Stimulated activated naive CD4-positive, alpha-beta T cell treated with Interleukin-2 at 50 U/mL for 16 hours (primary cell): ENCODE results near the gene CFAP100.

Experiments
- DNase-seq: peaks from one replicate; lab custom pipeline; 2025; lab: John Stamatoyannopoulos, UW

CFAP100 gene

DNA sequence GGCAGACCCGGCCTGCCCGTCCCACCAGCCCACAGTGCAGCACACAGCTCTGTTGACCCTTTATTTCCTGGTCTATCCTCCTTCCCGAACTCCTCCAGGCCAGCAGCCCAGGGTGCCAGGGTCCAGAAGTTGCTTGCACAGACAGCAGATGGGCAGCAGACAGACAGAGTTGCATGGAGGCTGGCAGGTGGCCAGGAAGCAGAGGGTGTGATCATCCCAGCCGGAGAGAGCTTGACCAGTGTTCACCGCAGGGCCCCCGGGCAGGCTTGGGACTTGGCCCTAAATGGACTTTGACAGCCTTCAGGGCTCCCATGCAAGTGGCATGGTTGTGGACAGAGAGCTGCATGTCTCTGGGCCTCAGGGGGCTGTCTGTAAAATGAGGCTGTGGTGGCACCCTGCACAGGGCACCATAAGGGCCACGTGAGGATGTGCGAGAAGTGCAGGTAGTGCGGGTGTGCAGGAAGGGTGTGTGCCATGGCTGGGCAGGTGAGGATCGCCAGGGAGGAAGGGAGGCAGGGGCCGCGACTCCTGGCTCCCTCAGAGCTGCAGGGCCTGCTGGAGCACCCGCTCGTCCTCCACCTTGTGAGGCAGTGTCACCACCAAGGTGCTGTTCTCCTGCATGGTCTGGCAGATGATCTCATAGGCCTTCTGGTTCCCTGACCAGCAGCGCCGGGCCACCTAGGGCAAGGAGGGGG lies 87.2 kb downstream of the CFAP100 start:
- no peak for DNase-seq

DNA sequence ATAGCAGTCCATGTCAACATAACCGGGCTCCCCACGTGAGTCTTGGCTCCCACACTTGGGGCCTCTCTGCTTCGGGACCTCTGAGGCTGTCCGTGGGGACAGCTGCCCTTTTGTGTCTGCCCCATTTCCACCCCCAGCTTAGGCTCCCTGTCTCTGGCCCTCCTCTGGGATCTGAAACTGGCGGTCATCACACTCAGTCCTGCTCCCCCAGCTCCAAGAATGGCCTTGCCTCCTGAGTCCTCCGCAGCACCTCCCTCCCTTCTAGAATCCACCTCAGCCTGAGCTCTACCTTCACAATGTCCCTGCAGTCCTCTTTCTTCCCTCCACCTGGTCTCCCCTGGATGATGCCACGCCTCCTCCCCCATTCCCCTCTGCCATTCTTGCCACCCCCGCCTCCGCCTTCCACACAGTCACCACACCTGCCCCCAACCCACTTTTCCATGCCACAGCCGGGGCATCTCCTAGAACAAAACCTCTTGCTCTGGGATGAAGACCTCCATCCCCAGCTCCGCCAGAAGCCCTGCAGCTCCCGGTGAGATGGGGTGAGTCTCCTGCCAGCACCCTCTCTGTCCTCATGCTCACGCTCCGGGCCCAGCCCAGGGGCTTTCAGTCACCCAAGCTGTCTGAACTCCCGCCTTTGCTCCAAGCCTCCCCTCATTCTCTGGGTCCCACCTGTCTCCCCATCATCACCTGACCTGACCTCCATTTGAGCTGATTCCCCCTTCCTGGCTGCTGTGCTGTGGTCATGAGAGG lies 88.0 kb downstream of the CFAP100 start:
- no peak for DNase-seq

DNA sequence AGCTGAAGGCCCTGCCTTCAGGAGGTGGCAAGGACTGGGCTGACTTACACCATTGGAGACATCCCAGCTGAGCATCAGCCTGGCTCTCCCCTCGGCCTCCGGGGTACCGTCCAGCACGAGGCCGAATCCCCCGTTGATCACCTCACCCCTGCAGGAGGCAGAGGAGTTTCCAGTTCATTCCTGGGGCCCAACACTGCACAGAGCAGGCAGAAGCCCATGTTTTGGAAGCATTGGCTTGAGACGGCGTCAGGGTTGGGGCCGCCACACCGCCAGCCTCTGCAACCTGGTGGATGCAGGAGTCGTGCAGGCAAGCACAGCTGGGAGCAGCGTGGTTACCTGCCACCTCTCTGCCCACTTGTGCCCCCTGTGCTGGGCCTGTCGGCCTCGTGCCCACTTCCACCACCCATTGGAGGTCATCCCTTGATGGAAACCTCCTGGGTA lies 88.6 kb downstream of the CFAP100 start:
- no peak for DNase-seq

DNA sequence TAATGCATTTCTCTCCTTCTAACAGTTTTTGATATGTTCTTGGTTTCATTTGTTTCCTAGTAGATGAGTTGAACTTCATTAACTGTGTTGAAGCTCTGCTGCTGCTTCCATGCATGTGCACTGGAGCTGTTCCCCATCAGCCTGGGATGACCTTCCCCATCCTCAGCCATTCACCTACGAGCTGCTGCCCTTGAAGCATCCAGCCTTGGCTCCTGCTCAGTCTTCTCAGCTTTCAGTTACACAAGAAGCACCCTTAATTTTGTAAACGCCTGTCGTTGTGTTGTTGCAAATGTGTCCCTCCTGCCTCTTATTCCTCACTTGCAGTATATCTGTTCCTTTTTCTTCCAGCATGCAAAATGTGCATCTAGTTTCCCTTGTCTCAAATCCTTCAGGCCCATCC lies 89.4 kb downstream of the CFAP100 start:
- no peak for DNase-seq

DNA sequence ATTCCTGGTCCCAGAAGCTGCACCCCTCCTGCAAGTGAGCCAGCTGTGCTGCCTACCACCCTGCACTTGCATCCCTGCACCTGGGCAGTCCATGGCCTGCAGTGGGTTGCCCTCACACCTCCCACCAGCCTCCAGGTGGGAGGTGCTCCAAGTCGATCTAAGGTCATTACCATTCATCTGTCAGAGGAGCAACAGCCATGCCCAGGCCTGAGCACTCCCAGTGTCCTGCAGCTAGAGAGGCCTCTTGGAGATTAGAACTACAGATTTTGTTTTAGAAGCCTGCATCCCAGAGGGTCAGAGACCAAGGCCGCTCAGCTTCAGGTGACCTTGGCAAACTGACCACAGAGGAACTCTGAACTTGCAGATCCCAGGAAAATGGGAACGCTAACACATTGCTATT lies 90.0 kb downstream of the CFAP100 start:
- no peak for DNase-seq

DNA sequence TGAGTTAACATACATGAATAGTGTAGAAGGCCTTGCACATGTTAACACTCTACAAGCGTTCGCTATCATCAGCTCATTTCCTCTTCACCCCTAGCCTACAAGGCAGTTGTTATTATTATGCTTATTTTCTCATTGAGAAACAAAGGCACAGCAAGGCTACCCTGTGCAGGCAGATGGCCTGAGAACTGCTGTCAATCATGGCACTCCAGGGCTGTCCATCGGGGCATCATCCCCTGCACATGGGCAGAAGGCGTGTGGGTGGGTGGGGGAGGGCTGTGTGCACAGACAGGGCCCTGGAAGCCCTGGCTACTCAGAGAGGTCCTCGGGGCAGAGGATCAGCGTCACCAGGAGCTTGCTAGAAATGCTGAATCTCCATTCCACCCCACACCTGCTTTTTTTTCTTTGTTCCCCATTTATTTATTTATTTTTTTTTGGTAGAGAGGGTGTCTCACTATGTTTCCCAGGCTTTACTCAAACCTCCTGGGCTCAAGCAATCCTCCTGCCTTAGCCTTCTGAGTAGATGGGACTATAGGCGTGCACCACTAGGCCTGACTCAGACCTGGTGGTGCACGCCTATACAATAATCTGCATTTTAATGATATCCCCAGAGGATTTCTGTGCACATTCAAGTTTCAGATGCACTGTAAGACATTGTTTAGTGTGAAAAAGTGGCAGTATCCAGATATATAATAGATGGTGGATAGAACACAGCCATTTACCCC lies 90.6 kb downstream of the CFAP100 start:
- DNase-seq = no peak

DNA sequence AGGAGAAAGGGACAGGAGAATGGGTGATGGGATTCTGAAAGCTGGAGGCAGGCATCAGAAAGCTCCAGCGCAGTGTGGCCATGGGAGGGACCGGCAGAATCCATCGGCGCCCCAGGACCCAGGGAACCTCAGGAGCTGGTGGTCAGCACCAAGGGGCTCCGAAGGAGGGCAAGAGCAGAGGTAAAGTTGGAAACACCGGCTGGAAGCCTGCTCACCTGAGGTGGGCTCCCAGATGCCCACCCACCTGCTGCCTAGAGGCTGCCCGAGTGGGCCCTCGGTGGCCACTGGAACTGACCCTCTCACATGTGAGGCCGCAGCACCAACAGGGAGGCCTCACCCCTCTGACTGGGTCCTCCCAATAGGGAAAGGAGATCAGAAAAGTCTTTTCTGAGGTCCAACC lies 91.2 kb downstream of the CFAP100 start:
- DNase-seq = no peak
